MCF 10A (cell line): Measurements from ENCODE around the gene P4HA2. TPM values are rescaled to one million over a fixed set of nuclear protein-coding genes. Genes with fewer than 3 reads are reported as not detected.

ENCODE experiments used
- BruUV-seq: library from RNA; stranded (reverse); fragments of 400-500 nt; replicated peaks from 2 replicates; lab custom pipeline; 2021; lab: Mats Ljungman, UMichigan
- CTCF ChIA-PET: fragments of 300-600 bp; sonication (Branson Sonifier 250); formaldehyde crosslinking; extraction: SDS; loops from one replicate; lab custom pipeline; 2021; ENCODE audit warnings: antibody characterized with exemption, inconsistent platforms; lab: Yijun Ruan, JAX
- POLR2A ChIA-PET: fragments of 300-600, 350-650 bp; sonication (Branson Sonifier 250); formaldehyde crosslinking; extraction: SDS; loops from one replicate; lab custom pipeline; 2020; ENCODE audit warnings: antibody characterized with exemption, inconsistent platforms; lab: Yijun Ruan, JAX
- DNase-seq: peaks from one replicate; pipeline ENCODE4 v3.0.0-alpha.2; 2018; ENCODE audit not compliant: unreplicated experiment
- H3K27ac Mint-ChIP-seq: one replicate; pipeline ENCODE4 v1.8.0; 2022; ENCODE audit warnings: mild to moderate bottlenecking, low read depth, mixed read lengths; ENCODE audit not compliant: unreplicated experiment
- H3K27me3 Mint-ChIP-seq: one replicate; pipeline ENCODE4 v1.8.0; 2022; ENCODE audit warnings: mixed read lengths; ENCODE audit not compliant: insufficient read depth, unreplicated experiment
- H3K36me3 Mint-ChIP-seq: one replicate; pipeline ENCODE4 v1.8.0; 2022; ENCODE audit warnings: mild to moderate bottlenecking, moderate library complexity, mixed read lengths; ENCODE audit not compliant: insufficient read depth, unreplicated experiment
- H3K4me1 Mint-ChIP-seq: one replicate; pipeline ENCODE4 v1.8.0; 2022; ENCODE audit warnings: mixed read lengths; ENCODE audit not compliant: insufficient read depth, unreplicated experiment
- H3K4me3 Mint-ChIP-seq: one replicate; pipeline ENCODE4 v1.8.0; 2022; ENCODE audit warnings: mild to moderate bottlenecking, moderate library complexity, mixed read lengths; ENCODE audit not compliant: unreplicated experiment
- H3K9me3 Mint-ChIP-seq: one replicate; pipeline ENCODE4 v1.8.0; 2022; ENCODE audit warnings: mixed read lengths; ENCODE audit not compliant: unreplicated experiment
- CTCF ChIP-seq: fragments of 200-600 bp; IDR thresholded peaks from one replicate; pipeline ENCODE4 v1.8.0; 2022; ENCODE audit warnings: antibody characterized with exemption, mild to moderate bottlenecking; ENCODE audit not compliant: unreplicated experiment
- intact Hi-C: fragments of 100-400 bp; cut with micrococcal nuclease; formaldehyde crosslinking; loops from 2 replicates; pipeline ENCODE4 v1.14.1; 2022
- total RNA-seq: library from RNA; stranded (reverse); gene quantifications from 2 replicates; pipeline ENCODE4 v1.2.3, GENCODE V29; 2022

Gene P4HA2
- total RNA-seq, 1 experiment from 2014 or later: 53.1 TPM

- H3K27me3 Mint-ChIP-seq: no peaks in the 10 kb centered on the region
- POLR2A ChIA-PET: interaction anchor here (0.6 to 5.2 kb wide), 15 partner anchors 11 to 146 kb away, joined by 3 to 56 read pairs (median 5); partner anchors contain the start of genes P4HA2 and SLC22A4
- intact Hi-C loops: no loop called here
These were observed 32.4 kb upstream of the P4HA2 start for GRCh38 chr5:132260051-132260450.

GRCh38 chr5:132259069-132259851 is 31.6 kb upstream of the P4HA2 start:
- POLR2A ChIA-PET: interaction anchor here (0.6 to 5.2 kb wide), 21 partner anchors 10 to 239 kb away, joined by 3 to 56 read pairs (median 4); partner anchors contain the start of genes IRF1, P4HA2 and SLC22A4
- no peak for TF ChIP-seq CTCF
- H3K27ac Mint-ChIP-seq: peak overlapping the region; percentile 74
- H3K4me3 Mint-ChIP-seq: peak overlapping the region; percentile 83
- H3K36me3 Mint-ChIP-seq: peaks cover 25% of the 10 kb centered on the region
- no peaks in the 10 kb centered on the region for H3K27me3 Mint-ChIP-seq
- H3K4me1 Mint-ChIP-seq: peaks cover 68% of the 10 kb centered on the region
- CTCF ChIA-PET: interaction anchor here (0.6 to 6.3 kb wide), 9 partner anchors 13 to 159 kb away, joined by 3 to 43 read pairs (median 5); partner anchors contain the start of genes P4HA2 and SLC22A4
- H3K9me3 Mint-ChIP-seq: no peaks in the 10 kb centered on the region
- no TSS peak for BruUV-seq
- intact Hi-C loops: loop anchor here (2.0 kb wide), 1 partner anchor 20 kb away; no protein-coding TSS in a partner anchor
- peak; percentile 78 for DNase-seq

More at GRCh38 chr5:132260051-132260450, 32.4 kb upstream of the P4HA2 start:
- no peak for TF ChIP-seq CTCF
- H3K4me3 Mint-ChIP-seq: peak overlapping the region; percentile 83
- H3K36me3 Mint-ChIP-seq: peaks cover 32% of the 10 kb centered on the region
- no TSS peak for BruUV-seq
- peak; percentile 70 for DNase-seq
- H3K9me3 Mint-ChIP-seq: no peaks in the 10 kb centered on the region
- H3K27ac Mint-ChIP-seq: peak overlapping the region; percentile 74
- CTCF ChIA-PET: interaction anchor here (0.7 to 6.3 kb wide), 7 partner anchors 9 to 36 kb away, joined by 3 to 43 read pairs (median 3); no protein-coding TSS in a partner anchor
- H3K4me1 Mint-ChIP-seq: peaks cover 68% of the 10 kb centered on the region

DNA sequence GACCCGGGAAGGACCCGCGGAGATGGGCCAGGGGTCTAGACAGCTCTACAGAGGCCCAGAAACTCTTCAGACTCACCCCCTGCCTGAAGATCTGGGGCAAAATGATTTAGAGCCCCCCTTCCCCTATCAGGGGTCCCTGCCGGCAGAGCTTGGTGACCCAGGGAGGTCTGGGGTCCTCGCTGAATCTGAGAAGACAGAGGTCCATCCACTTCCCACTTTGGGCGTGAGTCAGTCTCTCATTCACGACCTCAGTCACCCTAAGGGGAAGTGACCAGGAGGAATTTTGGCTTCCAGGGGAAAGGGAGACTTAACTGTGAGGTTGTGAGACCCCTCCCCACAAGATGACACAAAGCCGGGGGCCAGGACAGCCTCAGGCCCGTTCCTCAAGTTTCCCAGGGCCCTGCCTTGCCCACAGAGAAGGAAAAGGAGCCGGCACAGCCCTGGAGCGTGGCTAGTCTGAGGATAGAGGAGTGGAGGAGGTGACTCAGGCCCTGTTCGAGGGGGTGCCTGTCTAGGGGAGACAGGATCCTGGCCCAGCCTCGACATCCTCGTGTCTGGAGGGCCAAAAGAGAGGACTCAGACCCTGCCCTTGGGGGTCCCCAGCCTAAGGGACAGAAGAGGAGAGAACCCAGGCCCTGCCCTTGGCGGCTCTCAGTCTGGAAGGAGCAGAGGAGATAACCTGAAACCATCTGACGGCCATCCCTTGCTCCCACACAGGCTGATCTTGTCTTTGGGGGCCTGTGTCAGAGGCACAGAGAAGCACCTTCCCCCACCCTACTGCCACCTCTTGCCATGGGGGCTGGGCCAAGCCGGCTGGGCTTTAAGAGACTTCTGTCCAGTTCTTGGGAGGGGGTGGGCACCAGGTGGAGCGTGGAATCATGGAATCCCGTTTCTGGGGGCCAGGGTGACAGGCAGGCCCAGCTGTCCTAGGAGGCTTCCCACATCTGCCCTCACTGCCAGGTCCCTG is 30.7 kb upstream of the P4HA2 start:
- H3K27me3 Mint-ChIP-seq: no peaks in the 10 kb centered on the region
- H3K36me3 Mint-ChIP-seq: peaks cover 19% of the 10 kb centered on the region
- BruUV-seq: TSS peak; percentile 65
- peak overlapping the region; percentile 83 for H3K4me3 Mint-ChIP-seq
- CTCF ChIA-PET: interaction anchor here (1.3 to 6.3 kb wide), 5 partner anchors 13 to 36 kb away, joined by 5 to 43 read pairs (median 14); partner anchors contain the start of gene SLC22A4
- peak overlapping the region; percentile 74 for H3K27ac Mint-ChIP-seq
- no peak for TF ChIP-seq CTCF
- H3K9me3 Mint-ChIP-seq: no peaks in the 10 kb centered on the region
- POLR2A ChIA-PET: interaction anchor here (0.7 to 5.2 kb wide), 10 partner anchors 9 to 240 kb away, joined by 3 to 56 read pairs (median 4); partner anchors contain the start of genes P4HA2 and SLC22A4
- peaks cover 69% of the 10 kb centered on the region for H3K4me1 Mint-ChIP-seq
- peak; percentile 71 for DNase-seq
- intact Hi-C loops: loop anchor here (2.0 kb wide), 1 partner anchor 20 kb away; no protein-coding TSS in a partner anchor
